Astrocyte (in vitro differentiated cells and primary cell): ENCODE measurements around the gene SMARCA2.

ENCODE experiments used
- CTCF ChIP-seq: IDR thresholded peaks from 2 replicates; pipeline ENCODE4 v1.5.1; 2011; ENCODE audit warnings: low read depth, mild to moderate bottlenecking, inconsistent platforms, low read length, moderate library complexity; ENCODE audit not compliant: insufficient read depth
- EZH2 ChIP-seq: IDR thresholded peaks from 2 replicates; pipeline ENCODE4 v1.6.1; 2012; ENCODE audit warnings: mild to moderate bottlenecking, low read length, inconsistent platforms; ENCODE audit not compliant: insufficient read depth

- no peak for TF ChIP-seq CTCF
- TF ChIP-seq EZH2, result no peak
Observed at GRCh38 chr9:2174911-2175310, 159.8 kb downstream of the SMARCA2 start.
